Measurements from ENCODE around the gene RPS8. TPM values are rescaled to one million over a fixed set of nuclear protein-coding genes. Genes with fewer than 3 reads are reported as not detected.
A peak's percentile ranks its signal among the peaks of the same experiment; 100 is the strongest.

The RPS8 gene
- total RNA-seq, 1 donor from 2014 or later = 674 TPM

- ATAC-seq (ENCODE audit: poor library complexity) (no peak), DNase-seq (peak; percentile 43)
- intact Hi-C loops (cut with DNase I) = no loop called here
Observed at GRCh38 chr1:44798481-44799365, 23.4 kb downstream of the RPS8 start.

DNA sequence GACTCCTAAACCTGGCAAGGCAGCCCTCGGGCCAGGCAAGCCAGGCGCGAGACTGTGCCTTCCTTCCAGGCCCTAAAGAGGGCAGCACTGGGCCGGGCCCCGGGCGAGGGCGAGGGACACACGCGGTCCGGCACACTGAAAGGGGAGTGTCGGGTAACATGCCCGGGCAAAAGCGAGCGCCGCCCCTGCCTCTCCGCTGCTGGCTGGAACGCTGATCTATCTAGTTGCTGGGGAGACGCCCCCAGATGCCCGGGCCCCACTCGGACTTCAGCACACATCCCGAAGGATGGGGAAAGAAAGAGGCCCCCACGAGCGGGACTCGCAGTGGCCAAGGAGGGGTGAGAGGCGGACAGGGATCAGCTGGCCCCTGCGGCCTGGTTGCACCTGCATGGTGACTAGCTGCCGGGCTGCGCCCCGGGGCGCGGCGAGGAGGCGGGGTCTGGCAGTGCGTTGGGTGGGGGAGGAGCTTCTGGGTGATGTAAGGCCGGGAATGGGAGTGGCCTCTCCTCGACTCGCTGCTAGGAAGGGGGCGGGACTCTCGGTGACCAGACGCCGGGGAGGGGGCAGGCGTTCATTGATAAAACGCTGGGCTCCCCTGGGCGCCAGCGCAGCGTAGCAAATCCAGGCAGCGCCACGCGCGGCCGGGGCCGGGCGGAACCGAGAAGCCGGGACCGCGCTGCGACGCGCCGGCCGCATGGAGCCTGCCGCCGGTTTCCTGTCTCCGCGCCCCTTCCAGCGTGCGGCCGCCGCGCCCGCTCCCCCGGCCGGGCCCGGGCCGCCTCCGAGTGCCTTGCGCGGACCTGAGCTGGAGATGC lies 24.6 kb downstream of the RPS8 start, which contains the start of gene PLK3:
Gene PLK3 (plus strand): TSS at position 608 of the 815 bp plus-strand sequence. CDS start 87 bp downstream, at position 695.
- intact Hi-C loops (cut with DNase I) = no loop called here
- DNase-seq (peak; percentile 99), ATAC-seq (ENCODE audit: poor library complexity) (peak; percentile 97)

- no peak for ATAC-seq (ENCODE audit: poor library complexity)
- DNase-seq = peak; percentile 45
- intact Hi-C loops (cut with DNase I) = no loop called here
Observed at GRCh38 chr1:44801491-44802305, 26.4 kb downstream of the RPS8 start.

GRCh38 chr1:44802306-44803061 lies 27.1 kb downstream of the RPS8 start:
- DNase-seq (peak; percentile 50), ATAC-seq (ENCODE audit: poor library complexity) (no peak)
- intact Hi-C loops (cut with DNase I) = no loop called here

- ATAC-seq (ENCODE audit: poor library complexity) (no peak), DNase-seq (no peak)
- intact Hi-C loops (cut with DNase I) = no loop called here
Observed at GRCh38 chr1:44803062-44803311, 27.6 kb downstream of the RPS8 start.

DNA sequence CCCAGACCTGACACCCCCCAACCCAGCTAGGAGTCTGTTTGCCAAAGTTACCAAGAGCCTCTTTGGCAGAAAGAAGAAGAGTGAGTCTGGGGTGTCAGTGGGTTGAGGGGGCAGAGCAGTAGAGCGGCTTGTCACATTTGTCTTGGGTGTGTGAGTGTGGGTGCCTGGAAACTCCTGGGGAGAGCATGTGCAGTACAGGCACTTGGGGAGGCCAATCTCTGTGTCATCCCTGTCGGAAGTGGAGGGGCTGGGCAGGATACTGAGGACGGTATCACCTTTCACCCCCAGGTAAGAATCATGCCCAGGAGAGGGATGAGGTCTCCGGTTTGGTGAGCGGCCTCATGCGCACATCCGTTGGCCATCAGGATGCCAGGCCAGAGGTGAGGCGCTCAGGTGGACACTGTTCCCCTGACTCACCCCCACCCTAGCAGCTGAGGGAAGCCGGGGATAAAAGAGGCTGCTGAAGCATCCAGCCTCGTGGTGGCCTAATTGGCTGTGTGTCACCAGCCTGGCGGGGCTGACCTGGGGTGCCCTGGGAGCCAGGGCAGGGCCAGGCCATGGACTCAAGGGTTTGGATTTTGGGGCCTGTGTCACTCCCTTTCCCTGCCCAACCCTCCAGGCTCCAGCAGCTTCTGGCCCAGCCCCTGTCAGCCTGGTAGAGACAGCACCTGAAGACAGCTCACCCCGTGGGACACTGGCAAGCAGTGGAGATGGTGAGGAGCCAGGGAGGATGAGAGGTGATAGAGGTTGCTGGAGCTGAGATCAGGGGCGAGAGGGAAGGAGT lies 28.2 kb downstream of the RPS8 start:
- intact Hi-C loops (cut with DNase I) = no loop called here
- ATAC-seq (ENCODE audit: poor library complexity) (no peak), DNase-seq (peak; percentile 41)

- ATAC-seq (ENCODE audit: poor library complexity) = no peak
- DNase-seq = peak; percentile 39
- intact Hi-C loops (cut with DNase I) = no loop called here
Observed at GRCh38 chr1:44805311-44806024, 30.1 kb downstream of the RPS8 start.

DNA sequence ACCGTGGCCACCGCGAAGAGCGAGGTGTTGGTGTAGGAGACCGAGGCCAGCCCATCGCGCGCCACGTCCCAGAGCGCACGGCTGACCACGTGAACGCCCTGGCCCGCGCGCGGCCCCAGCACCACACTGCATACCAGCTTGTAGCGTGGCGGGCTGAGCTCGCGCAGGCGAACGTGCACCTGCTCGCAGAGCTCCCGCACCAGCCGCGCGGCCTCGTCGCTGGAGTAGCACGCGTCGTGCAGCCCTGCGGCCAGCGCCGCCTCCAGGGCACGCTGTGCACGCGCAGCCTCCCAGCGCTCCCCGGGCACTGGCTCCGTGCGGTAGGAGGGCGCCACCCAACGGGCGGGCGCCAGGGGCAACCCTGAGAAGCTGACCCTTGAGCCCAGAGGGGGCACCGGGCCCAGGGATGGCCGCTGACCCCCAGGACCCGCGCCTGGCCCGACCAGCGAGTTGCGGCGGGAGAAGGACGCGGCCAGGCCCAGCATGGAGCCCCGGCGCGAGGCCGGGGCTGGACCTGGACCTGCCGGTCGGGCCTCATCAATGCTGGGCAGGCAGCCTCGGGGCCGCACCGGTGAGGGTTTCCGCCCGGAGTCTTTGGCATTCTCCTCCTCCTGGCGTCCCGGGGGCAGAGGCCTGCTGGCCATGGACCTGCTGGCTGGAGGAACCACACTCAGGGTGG lies 30.8 kb downstream of the RPS8 start:
- ATAC-seq (ENCODE audit: poor library complexity) = no peak
- intact Hi-C loops (cut with DNase I) = no loop called here

DNA sequence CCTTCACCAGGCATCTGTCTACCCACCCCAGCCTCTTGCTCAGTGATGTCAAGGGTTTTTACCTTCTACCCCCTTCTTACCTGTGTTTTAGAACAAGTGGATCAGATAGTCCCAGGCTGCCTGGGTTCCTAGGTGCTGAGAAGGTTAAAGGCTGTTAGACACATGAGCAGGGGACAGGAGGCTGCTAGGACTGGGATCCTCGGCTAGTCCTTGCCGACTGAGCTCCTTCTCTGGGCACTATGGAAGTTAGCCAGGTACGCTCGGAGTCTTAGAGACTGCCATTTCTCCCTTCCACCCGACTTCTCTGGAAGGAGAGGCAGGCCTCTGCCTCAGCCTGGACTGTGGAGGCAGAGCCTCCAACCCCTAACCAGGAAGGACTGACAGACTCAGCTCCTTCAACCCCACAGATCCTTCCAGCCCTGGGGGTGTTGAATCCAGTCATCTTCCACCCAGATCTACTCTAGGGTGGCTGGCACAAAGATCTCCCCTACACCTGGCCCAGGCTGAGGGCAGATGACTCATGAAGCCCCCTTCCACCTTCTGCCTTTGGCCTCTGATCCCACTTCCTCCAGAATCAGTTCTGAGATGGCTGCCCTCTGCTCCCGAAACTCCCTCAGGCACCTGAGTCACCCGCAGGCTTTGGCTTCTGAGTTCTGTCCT lies 31.5 kb downstream of the RPS8 start, which contains the start of gene DYNLT4:
Gene DYNLT4 (minus strand): TSS at position 648 of the 660 bp plus-strand sequence. CDS start 683 bp downstream, outside the sequence.
- intact Hi-C loops (cut with DNase I) = no loop called here
- ATAC-seq (ENCODE audit: poor library complexity) (no peak), DNase-seq (peak; percentile 43)

More for the DNA sequence above, 30.8 kb downstream of the RPS8 start:
- DNase-seq = peak; percentile 46

- ATAC-seq (ENCODE audit: poor library complexity) = peak; percentile 83
- intact Hi-C loops (cut with DNase I) = no loop called here
- peak; percentile 98 for DNase-seq
Observed at GRCh38 chr1:44807364-44808062, 32.2 kb downstream of the RPS8 start.

GRCh38 chr1:44808063-44808937 lies 33.0 kb downstream of the RPS8 start, which contains the start of gene BTBD19:
Gene BTBD19, plus strand, starts transcription at chr1:44808523. Its CDS starts 298 bp downstream, at chr1:44808821.
- peak; percentile 61 for ATAC-seq (ENCODE audit: poor library complexity)
- intact Hi-C loops (cut with DNase I) = no loop called here

DNA sequence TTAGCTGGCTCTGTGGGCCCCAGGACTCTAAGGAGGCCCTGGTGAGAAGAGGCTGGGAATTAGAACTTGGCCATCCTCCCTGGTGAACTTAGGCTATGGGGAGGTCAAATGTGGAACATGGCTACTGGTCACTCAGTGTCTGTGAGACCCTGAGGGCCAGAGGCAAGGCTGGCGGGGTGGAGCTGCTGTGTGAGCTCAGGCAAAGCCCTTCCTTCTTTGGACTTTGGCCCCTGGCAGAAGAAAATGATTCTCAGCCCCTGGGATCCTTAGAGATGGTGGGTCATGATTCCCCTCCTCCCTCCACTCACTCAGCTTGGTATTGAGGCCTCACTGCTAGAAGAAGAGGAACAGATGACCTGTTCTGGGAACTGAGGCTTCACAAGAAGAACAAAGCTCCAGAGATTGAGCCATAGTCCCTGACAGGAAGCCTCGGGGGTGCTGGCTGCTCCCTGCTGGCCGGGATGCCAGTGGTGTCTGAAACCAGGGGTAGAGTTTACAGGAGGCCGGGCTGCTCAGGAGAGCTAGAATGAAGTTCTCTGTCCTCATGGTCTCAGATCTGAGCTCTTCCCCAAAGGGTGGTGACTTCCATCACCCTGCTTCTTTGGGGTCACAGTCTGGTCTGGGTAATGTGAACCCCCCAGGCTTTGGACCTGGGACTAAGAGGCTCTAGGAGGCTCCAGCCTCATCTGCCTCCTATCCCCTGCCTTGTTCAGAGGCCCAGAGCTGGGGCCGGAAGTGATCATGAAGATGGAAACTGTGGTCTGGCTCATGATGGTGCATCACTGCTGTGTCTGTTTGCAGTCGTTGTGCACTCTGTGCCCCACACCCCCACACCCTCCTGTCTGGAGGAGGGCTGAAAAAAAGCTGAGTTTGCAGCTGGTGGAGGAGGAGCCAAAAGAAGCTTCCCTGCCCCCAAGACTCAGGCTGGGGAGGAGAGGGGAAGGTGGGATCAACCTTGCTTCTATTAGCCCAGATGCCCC lies 33.9 kb downstream of the RPS8 start:
- peak; percentile 73 for DNase-seq
- intact Hi-C loops (cut with DNase I) = no loop called here
- ATAC-seq (ENCODE audit: poor library complexity) = no peak

More at GRCh38 chr1:44808063-44808937, 33.0 kb downstream of the RPS8 start, which contains the start of gene BTBD19:
- peak; percentile 92 for DNase-seq
